A549 (cell line): Measurements from ENCODE around the gene HOXA2. TPM values are rescaled to one million over a fixed set of nuclear protein-coding genes. Genes with fewer than 3 reads are reported as not detected.

ENCODE experiments used
- ATAC-seq, 2 experiments: fragments of 200-7000 bp in 1 of 2; fragments of >200 bp in 1 of 2; cut with Nextera tagmentation in 1 of 2; cut with Tn5 transposase in 1 of 2; 3 replicates each; pipeline versions ENCODE4 v1.8.0 to v1.9.1; 2018 to 2020; ENCODE audit warnings: mild to moderate bottlenecking in 1 of 2, moderate library complexity in 1 of 2
- CTCF ChIA-PET: fragments of 300-600 bp; sonication (Branson Sonifier 250); formaldehyde crosslinking; extraction: SDS; loops from one replicate; lab custom pipeline; 2021; ENCODE audit warnings: antibody characterized with exemption, inconsistent platforms; lab: Yijun Ruan, JAX
- POLR2A ChIA-PET: fragments of 350-600 bp; formaldehyde crosslinking; extraction: SDS; loops from one replicate; lab custom pipeline; 2021; ENCODE audit warnings: antibody characterized with exemption, inconsistent platforms; lab: Yijun Ruan, JAX
- DNase-seq, 2 experiments: peaks; one replicate each; pipeline versions ENCODE4 v3.0.0 to v3.0.0-alpha.2; 2011 to 2016; ENCODE audit warnings: low read depth in 1 of 2, low spot score in 1 of 2
- FAIRE-seq: peaks from 2 replicates; lab custom pipeline; 2011; peaks lifted over from hg19 to GRCh38; lab: Jason Lieb, UNC
- H3K27ac ChIP-seq, 2 experiments: fragments of >200 bp; sonication (Bioruptor Twin); formaldehyde crosslinking; 3 replicates each; pipeline ENCODE4 v1.5.1; 2016 to 2017
- H3K4me1 ChIP-seq: fragments of >200 bp; sonication (Bioruptor Twin); formaldehyde crosslinking; 3 replicates; pipeline ENCODE4 v1.6.1; 2016
- H3K4me2 ChIP-seq: fragments of >200 bp; sonication (Bioruptor Twin); formaldehyde crosslinking; 3 replicates; pipeline ENCODE4 v1.6.1; 2016
- H3K4me3 ChIP-seq: fragments of >200 bp; sonication (Bioruptor Twin); formaldehyde crosslinking; 3 replicates; pipeline ENCODE4 v1.5.1; 2016
- H3K9me3 ChIP-seq: fragments of >200 bp; sonication (Bioruptor Twin); formaldehyde crosslinking; 3 replicates; pipeline ENCODE4 v1.6.1; 2016
- BHLHE40 ChIP-seq: IDR thresholded peaks from 2 replicates; pipeline ENCODE4 v1.6.1; 2012; ENCODE audit warnings: low read depth, low read length, inconsistent platforms
- CHD4 ChIP-seq: fragments of 200-600 bp; sonication (generic); IDR thresholded peaks from 2 replicates; pipeline ENCODE4 v1.6.1; 2016; ENCODE audit warnings: antibody characterized with exemption, mild to moderate bottlenecking, borderline replicate concordance
- E2F6 ChIP-seq: IDR thresholded peaks from 2 replicates; pipeline ENCODE4 v1.6.1; 2012; ENCODE audit warnings: low read depth, borderline replicate concordance
- EHF ChIP-seq: fragments of 250-450 bp; sonication (Bioruptor Pico); IDR thresholded peaks from 2 replicates; pipeline ENCODE4 v1.5.0; 2020; ENCODE audit warnings: mild to moderate bottlenecking
- HOXB5 ChIP-seq: fragments of 250-450 bp; sonication (Bioruptor Pico); IDR thresholded peaks from 2 replicates; pipeline ENCODE4 v1.5.0; 2020; ENCODE audit warnings: mild to moderate bottlenecking, moderate library complexity
- JUN ChIP-seq, 2 experiments: fragments of >200 bp; sonication (Bioruptor Twin); formaldehyde crosslinking; IDR thresholded peaks; 2 replicates in 1 of 2; 3 replicates in 1 of 2; pipeline ENCODE4 v1.6.1; 2016 to 2017
- KDM5A ChIP-seq: fragments of 200-600 bp; sonication (generic); IDR thresholded peaks from 2 replicates; pipeline ENCODE4 v1.6.1; 2016; ENCODE audit warnings: antibody characterized with exemption, mild to moderate bottlenecking
- MAX ChIP-seq: IDR thresholded peaks from 2 replicates; pipeline ENCODE4 v1.6.1; 2012
- PHF8 ChIP-seq: fragments of 200-600 bp; sonication (generic); IDR thresholded peaks from 2 replicates; pipeline ENCODE4 v1.6.1; 2016; ENCODE audit warnings: low read depth, mild to moderate bottlenecking, antibody characterized with exemption, moderate library complexity, borderline replicate concordance
- POLR2A ChIP-seq: IDR thresholded peaks from 2 replicates; pipeline ENCODE4 v1.6.1; 2012; ENCODE audit warnings: mild to moderate bottlenecking, low read length
- POLR2AphosphoS2 ChIP-seq: conservative IDR thresholded peaks from 2 replicates; pipeline ENCODE4 v1.6.1; 2012; ENCODE audit warnings: low read length, improper control_type of control experiment, inconsistent platforms
- RAD21 ChIP-seq, 2 experiments: fragments of >200 bp in 1 of 2; sonication (Bioruptor Twin) in 1 of 2; formaldehyde crosslinking in 1 of 2; IDR thresholded peaks in 1 of 2; conservative IDR thresholded peaks in 1 of 2; 2 replicates in 1 of 2; 3 replicates in 1 of 2; pipeline ENCODE4 v1.6.1; 2012 to 2018; ENCODE audit warnings: inconsistent platforms in 1 of 2
- RCOR1 ChIP-seq: fragments of 150-350 bp; IDR thresholded peaks from 2 replicates; pipeline ENCODE4 v1.6.1; 2014; ENCODE audit warnings: antibody characterized with exemption, low read length, low read depth
- SMC3 ChIP-seq: fragments of >200 bp; sonication (Bioruptor Twin); formaldehyde crosslinking; IDR thresholded peaks from 3 replicates; pipeline ENCODE4 v1.6.1; 2018; ENCODE audit warnings: inconsistent platforms
- USF2 ChIP-seq: fragments of 450-650 bp; IDR thresholded peaks from 2 replicates; pipeline ENCODE4 v1.6.1; 2014; ENCODE audit warnings: antibody characterized with exemption
- WGBS: methylation state at CpG from one replicate; pipeline ENCODE4 v1.1.6; 2017; ENCODE audit errors: missing lambda C conversion rate; 5-methylcytosine and 5-hydroxymethylcytosine counted together
- polyA plus RNA-seq, 4 experiments: library from polyadenylated mRNA; depleted of rRNA in 3 of 4; stranded (reverse); fragments of >200 nt; fragmentation: RNase III in 1 of 4; extraction: RNeasy Plus Mini Kit Qiagen cat#74134 plus additional on column Dnase treatment in 1 of 4; gene quantifications; 2 replicates in 3 of 4; 3 replicates in 1 of 4; pipeline ENCODE4 v1.2.3, GENCODE V29; 2011 to 2017
- TF ChIP-seq, protein P1 (sequence below): fragments of >200 bp; sonication (Bioruptor Twin); formaldehyde crosslinking; IDR thresholded peaks from 3 replicates; pipeline ENCODE4 v1.6.1; 2016

HOXA2 gene
- polyA plus RNA-seq, 2 of the 4 experiments (the other 2 are of a cell fraction): 1.3 to 2.1 TPM

GRCh38 chr7:27095897-27096767 is 6.4 kb downstream of the HOXA2 start, which contains the start of gene HOXA1:
TSS of gene HOXA1 (minus strand) at chr7:27096000. CDS start at chr7:27095912, 88 bp downstream.
- peak within 1 kb of the TSS; percentile 91 to 93 for H3K27ac ChIP-seq
- DNase-seq (peak; percentile 91 to 99), ATAC-seq (peak; percentile 89 to 91), FAIRE-seq (no peak)
- peaks cover 19% of the 10 kb centered on the region for H3K4me1 ChIP-seq
- ChIA-PET POLR2A (interaction anchor here (1.0 to 3.4 kb wide), 7 partner anchors 10 to 233 kb away, joined by 3 to 20 read pairs (median 8); partner anchors contain the start of gene SKAP2), CTCF (interaction anchor here (0.7 to 3.2 kb wide), 10 partner anchors 10 to 414 kb away, joined by 3 to 20 read pairs (median 4); no protein-coding TSS in a partner anchor)
- H3K4me3 ChIP-seq: peak within 1 kb of the TSS; percentile 91
- TF ChIP-seq KDM5A (0 out of 2 replicates have a peak, but pooled peaks have one; percentile 27), USF2 (peak; percentile 92), EHF (CRISPR knock-in tag) (no peak), PHF8 (peak; percentile 50; the same call in 1 of the 2 replicates), RAD21 (conservative IDR thresholded peaks at IDR 0.05 in 1 of 2, IDR thresholded peaks at IDR 0.05 in 1 of 2) (peak in 1 of 2 experiments; percentile 39; a peak in 3 of 5 replicates), POLR2A (peak; percentile 61), BHLHE40 (no peak), POLR2AphosphoS2 (no peak), E2F6 (0 out of 2 replicates have a peak, but pooled peaks have one; percentile 33), MAX (peak; percentile 75), SMC3 (peak; percentile 25; the same call in 1 of the 3 replicates), HOXB5 (peak; percentile 64; the same call in 1 of the 2 replicates), RCOR1 (no peak), JUN (IDR thresholded peaks at IDR 0.05) (peak; percentile 63 to 72; a peak in 3 of 5 replicates)
- TF ChIP-seq, protein P1, sequence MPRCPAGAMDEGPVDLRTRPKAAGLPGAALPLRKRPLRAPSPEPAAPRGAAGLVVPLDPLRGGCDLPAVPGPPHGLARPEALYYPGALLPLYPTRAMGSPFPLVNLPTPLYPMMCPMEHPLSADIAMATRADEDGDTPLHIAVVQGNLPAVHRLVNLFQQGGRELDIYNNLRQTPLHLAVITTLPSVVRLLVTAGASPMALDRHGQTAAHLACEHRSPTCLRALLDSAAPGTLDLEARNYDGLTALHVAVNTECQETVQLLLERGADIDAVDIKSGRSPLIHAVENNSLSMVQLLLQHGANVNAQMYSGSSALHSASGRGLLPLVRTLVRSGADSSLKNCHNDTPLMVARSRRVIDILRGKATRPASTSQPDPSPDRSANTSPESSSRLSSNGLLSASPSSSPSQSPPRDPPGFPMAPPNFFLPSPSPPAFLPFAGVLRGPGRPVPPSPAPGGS: 0 out of 3 replicates have a peak, but pooled peaks have one; percentile 28
- peak within 1 kb of the TSS; percentile 82 for H3K4me2 ChIP-seq
- under 1% methylated on average over 34 of the region's 68 CpGs for WGBS
- H3K9me3 ChIP-seq: no peaks in the 10 kb centered on the region

- peak in 1 of 2 experiments; percentile 52; a peak in 3 of 6 replicates for ATAC-seq
- TF ChIP-seq CHD4: no peak
- TF ChIP-seq, all 56 proteins: peak for 0
- FAIRE-seq (no peak), DNase-seq (no peak)
- ChIA-PET POLR2A (interaction anchor here (1.4 to 1.6 kb wide), 2 partner anchors 12 to 231 kb away, joined by 6 to 8 read pairs; partner anchors contain the start of gene SKAP2), CTCF (interaction anchor here (1.4 to 3.2 kb wide), 3 partner anchors 11 to 413 kb away, joined by 3 to 20 read pairs (median 4); no protein-coding TSS in a partner anchor)
- Histone ChIP-seq H3K4me3 (peak overlapping the region; percentile 91), H3K9me3 (no peaks in the 10 kb centered on the region), H3K4me2 (peak overlapping the region; percentile 82), H3K4me1 (peaks cover 22% of the 10 kb centered on the region), H3K27ac (peak overlapping the region; percentile 91 to 93)
- WGBS: 45% methylated on average over 32 of the region's 33 CpGs
Measured at GRCh38 chr7:27095050-27095896, 7.2 kb downstream of the HOXA2 start.
